Globus pallidus (tissue), 1 donor: Measurements from ENCODE around the gene NARF.
"Not testable (repeated sequence)": the region's sequence is repeated elsewhere in the genome, so short reads cannot be mapped to it uniquely, and the experiment has no call there.

ENCODE experiments used
- DNase-seq: peaks from one replicate; pipeline ENCODE4 v3.0.0-alpha.2; 2015; ENCODE audit warnings: low spot score

The NARF gene

GRCh38 chr17:82497483-82498405 lies 39.2 kb downstream of the NARF start:
- DNase-seq: no peak

GRCh38 chr17:82502207-82502606 lies 43.7 kb downstream of the NARF start:
- DNase-seq: no peak

GRCh38 chr17:82503094-82503727 lies 44.7 kb downstream of the NARF start:
- DNase-seq: no peak

GRCh38 chr17:82503728-82504308 lies 45.3 kb downstream of the NARF start:
- DNase-seq: no peak

DNA sequence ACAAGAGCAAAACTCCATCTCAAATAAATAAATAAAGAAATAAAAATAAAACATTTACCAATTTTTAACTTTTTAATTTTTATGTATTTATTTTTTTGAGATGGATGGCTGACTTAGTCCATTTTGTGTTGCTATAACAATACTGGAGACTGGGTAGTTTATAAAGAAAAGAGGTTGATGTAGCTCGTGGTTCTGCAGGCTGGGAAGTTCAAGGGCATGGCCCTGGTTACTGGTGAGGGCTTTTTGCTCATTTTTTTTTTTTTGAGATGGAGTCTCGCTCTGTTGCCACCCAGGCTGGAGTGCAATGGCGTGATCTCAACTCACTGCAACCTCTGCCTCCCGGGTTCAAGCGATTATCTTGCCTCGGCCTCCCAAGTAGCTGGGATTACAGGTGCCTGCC lies 46.8 kb downstream of the NARF start:
- no peak for DNase-seq

GRCh38 chr17:82506402-82506801 lies 47.9 kb downstream of the NARF start:
- DNase-seq: not testable (repeated sequence)

DNA sequence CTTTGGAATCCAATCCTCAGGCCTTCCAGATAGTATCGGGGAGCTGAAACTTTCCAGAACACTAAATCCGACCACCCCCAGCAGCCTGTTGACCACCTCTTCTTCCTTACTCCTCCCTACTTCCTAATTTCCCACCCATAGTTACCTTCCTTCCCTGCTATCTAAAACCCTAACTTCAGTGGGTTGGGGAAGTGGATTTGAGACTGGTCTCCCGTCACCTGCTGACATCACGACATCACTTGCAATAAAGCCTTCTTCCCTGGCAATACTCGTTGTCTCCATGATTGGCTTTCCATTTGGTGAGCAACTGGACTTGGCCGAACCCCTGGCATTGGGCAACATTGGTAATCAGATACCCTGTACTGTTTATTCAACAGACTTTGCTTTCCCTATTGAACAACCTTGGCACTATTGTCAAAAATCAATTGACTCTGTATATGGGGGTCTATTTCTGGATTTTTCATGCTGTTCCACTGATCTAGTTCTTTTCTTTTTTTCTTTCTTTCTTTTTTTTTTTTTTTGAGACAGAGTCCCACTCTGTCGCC lies 49.2 kb downstream of the NARF start:
- DNase-seq: no peak

DNA sequence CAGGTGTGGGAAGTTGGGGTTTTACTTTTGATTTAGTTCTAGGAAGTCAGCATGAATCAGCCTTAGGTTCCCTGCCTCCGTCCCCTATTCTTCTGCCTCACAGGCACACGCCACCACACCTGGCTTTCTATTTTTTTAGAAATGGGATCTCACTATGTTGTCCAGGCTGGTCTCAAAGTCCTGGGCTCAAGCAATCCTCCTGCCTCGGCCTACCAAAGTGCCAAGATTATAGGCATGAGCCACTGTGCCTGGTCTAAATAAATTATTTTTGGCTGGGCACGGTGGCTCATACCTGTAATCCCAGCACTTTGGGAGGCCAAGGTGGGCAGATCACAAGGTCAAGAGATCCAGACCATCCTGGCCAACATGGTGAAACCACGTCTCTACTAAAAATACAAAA lies 53.1 kb downstream of the NARF start:
- not testable (repeated sequence) for DNase-seq

GRCh38 chr17:82513864-82514263 lies 55.3 kb downstream of the NARF start:
- not testable (repeated sequence) for DNase-seq

GRCh38 chr17:82517230-82517865 lies 58.8 kb downstream of the NARF start:
- no peak for DNase-seq

- peak; percentile 92 for DNase-seq
Measured at GRCh38 chr17:82518826-82519810, 60.6 kb downstream of the NARF start, which contains the start of gene FOXK2. FOXK2 (plus strand) TSS chr17:82519732; CDS start chr17:82519889, 157 bp downstream.

DNA sequence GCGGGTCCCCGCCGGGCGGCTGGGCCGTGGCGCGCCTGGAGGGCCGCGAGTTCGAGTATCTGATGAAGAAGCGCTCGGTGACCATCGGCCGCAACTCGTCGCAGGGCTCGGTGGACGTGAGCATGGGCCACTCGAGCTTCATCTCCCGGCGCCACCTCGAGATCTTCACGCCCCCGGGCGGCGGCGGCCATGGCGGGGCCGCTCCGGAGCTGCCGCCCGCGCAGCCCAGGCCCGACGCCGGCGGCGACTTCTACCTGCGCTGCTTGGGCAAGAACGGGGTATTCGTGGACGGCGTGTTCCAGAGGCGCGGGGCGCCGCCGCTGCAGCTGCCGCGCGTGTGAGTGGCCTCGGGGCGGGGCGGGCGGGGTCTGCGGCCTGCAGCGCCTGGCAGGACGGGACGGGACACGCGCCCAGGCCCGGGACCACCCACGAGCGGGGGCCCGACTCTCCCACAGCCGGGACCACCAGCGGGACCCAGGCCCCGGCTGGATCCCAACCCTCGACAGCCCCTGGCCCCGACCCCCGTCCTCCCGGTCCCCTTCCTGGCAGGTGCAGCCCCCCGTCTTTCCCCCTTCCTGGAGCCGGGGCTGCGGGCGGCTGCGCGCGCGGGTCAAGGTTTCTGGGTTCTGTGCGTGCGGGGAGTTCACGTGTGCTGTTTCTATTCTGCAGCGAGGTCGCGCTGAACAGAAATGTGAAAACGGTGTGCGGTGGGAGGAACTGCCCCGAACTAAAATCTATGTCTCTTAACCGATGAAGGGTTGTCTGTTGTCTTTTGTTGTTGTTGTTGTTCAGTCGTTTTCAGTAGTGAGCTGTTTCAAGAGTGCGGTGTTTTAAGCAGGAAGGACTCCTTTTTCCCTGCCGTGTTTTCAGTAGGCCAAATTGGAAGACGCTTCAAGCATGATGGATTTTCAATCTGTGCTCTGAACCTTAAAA lies 61.7 kb downstream of the NARF start:
- DNase-seq: no peak

DNA sequence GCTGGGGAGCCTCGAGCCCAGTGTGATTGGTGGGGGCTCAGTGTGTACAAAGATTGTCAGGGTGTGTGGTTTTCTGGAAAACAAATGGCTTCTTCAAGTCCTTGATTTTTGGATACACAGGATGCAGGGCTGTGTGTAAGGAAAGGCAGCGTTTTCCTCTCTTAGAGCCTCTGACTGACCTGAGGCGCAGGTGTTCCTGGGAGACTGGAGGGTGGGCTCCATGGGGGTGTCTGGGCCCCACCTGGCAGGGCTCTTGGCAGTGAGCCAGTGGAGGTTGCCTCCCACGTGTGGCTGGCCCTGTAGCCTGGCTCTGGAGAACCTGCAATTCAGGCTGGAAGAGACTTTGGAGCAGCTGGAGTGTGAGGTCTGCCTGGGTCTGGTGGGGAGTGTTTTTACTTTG lies 66.0 kb downstream of the NARF start:
- DNase-seq: no peak

DNA sequence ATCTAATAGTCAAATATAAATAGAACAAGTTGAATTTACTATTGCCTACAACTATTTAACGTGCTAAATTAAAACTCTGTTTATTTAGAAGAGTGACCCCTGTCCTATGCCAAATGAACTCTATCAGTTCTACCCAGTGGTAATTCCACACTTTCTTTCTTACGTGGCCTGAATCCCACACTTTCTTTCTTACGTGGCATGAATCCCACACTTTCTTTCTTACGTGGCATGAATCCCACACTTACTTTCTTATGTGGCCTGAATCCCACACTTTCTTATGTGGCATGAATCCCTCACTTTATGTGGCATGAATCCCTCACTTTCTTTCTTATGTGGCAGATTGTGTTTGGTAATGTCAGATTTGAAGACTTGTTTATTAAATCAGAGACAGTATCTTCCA lies 67.2 kb downstream of the NARF start:
- no peak for DNase-seq

DNA sequence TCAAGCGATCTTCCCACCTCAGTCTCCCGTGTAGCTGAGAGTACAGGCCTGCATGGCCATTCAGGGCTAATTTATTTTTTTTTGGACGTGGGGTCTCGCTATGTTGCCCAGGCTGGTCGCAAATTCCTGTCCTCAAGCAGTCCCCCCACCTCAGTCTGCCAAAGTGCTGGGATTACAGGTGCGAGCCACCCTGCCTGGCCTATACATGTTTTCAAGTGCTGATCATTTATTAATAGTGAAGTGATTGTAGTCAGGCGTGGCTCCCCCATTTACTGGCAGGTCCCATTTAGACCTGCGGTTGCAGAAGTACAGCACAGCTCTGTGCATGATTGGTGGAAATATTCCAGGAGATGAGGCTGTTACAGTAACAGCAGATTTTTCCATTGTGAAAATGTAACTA lies 69.4 kb downstream of the NARF start:
- no peak for DNase-seq

- DNase-seq: peak; percentile 79
Measured at GRCh38 chr17:82528484-82529265, 70.1 kb downstream of the NARF start.

GRCh38 chr17:82529914-82530300 lies 71.4 kb downstream of the NARF start:
- DNase-seq: no peak

GRCh38 chr17:82531431-82531881 lies 72.9 kb downstream of the NARF start:
- DNase-seq: no peak

GRCh38 chr17:82534401-82534812 lies 75.9 kb downstream of the NARF start:
- no peak for DNase-seq
